ENCODE results near the gene COL9A2. TPM values are rescaled to one million over a fixed set of nuclear protein-coding genes. Genes with fewer than 3 reads are reported as not detected.

The COL9A2 gene
- total and polyA plus RNA-seq, 2 donors (not counting 1 experiment from before 2014, with no cell fraction given): 14.8 to 30.6 TPM

GRCh38 chr1:40281853-40282252 is 35.2 kb downstream of the COL9A2 start:
- H3K4me1 Mint-ChIP-seq: no peaks in the 10 kb centered on the region
- no peaks in the 10 kb centered on the region for H4K20me1 ChIP-seq (ENCODE audit: control insufficient read depth, insufficient read depth, low read length, poor library complexity, severe bottlenecking)
- no peaks in the 10 kb centered on the region for H3K27me3 Mint-ChIP-seq
- H3K9ac ChIP-seq (ENCODE audit: low read length): no peak overlapping the region
- H3K36me3 ChIP-seq (replicated peaks in 1 of 2; ENCODE audit: control extremely low read depth in 1 of 2, control insufficient read depth in 1 of 2, extremely low read depth in 1 of 2, insufficient read depth in 2 of 2, low read length in 1 of 2): peaks cover 8 to 43% of the 10 kb centered on the region in 2 experiments
- no peak for TF ChIP-seq CTCF (IDR thresholded peaks at IDR 0.05)
- TF ChIP-seq EZH2 (IDR thresholded peaks at IDR 0.05; ENCODE audit: borderline replicate concordance, insufficient read depth, low read depth, low read length, poor library complexity, severe bottlenecking): no peak
- H3K79me2 ChIP-seq (ENCODE audit: control insufficient read depth, insufficient read depth, low read length): no peaks in the 10 kb centered on the region
- no peaks in the 10 kb centered on the region for H3K4me1 ChIP-seq (ENCODE audit: control insufficient read depth in 2 of 2, insufficient read depth in 2 of 2, low read length in 2 of 2)
- H3K27me3 ChIP-seq (replicated peaks in 1 of 4; ENCODE audit: control extremely low read depth in 1 of 4, control insufficient read depth in 3 of 4, insufficient read depth in 4 of 4, low read length in 3 of 4): no peaks in the 10 kb centered on the region
- no peak for ATAC-seq (ENCODE audit: low read depth)
- no peak for DNase-seq
- H3K4me2 ChIP-seq (replicated peaks; ENCODE audit: low read depth, low read length, poor library complexity, severe bottlenecking): no peak overlapping the region
- H3K9me3 ChIP-seq (ENCODE audit: control extremely low read depth in 1 of 3, control insufficient read depth in 2 of 3, insufficient read depth in 1 of 3, low read length in 2 of 3): no peaks in the 10 kb centered on the region
- no CpG with 5 or more reads among the region's 2 CpGs for WGBS (ENCODE audit: insufficient coverage)
- CTCF ChIA-PET: interaction anchor here (0.6 to 3.1 kb wide), 7 partner anchors 10 to 323 kb away, joined by 3 to 15 read pairs (median 4); no protein-coding TSS in a partner anchor
- no peak overlapping the region for H2AFZ ChIP-seq (ENCODE audit: insufficient read depth, low read depth, low read length, poor library complexity, severe bottlenecking)
- H3K27ac Mint-ChIP-seq: no peak overlapping the region
- no peak overlapping the region for H3K27ac ChIP-seq (ENCODE audit: low read length in 2 of 2)
- intact Hi-C loops (cut with micrococcal nuclease): no loop called here
- POLR2A ChIA-PET: no interaction called here
- no peak overlapping the region for H3K4me3 ChIP-seq (ENCODE audit: control extremely low read depth in 1 of 5, extremely low read depth in 1 of 5, insufficient read depth in 1 of 5, low read depth in 2 of 5, low read length in 4 of 5)
- no peak overlapping the region for H3K4me3 Mint-ChIP-seq
- H3K9me3 Mint-ChIP-seq (ENCODE audit: insufficient read depth): no peaks in the 10 kb centered on the region

- Histone ChIP-seq H3K27me3 (replicated peaks in 1 of 4; ENCODE audit: control extremely low read depth in 1 of 4, control insufficient read depth in 3 of 4, insufficient read depth in 4 of 4, low read length in 3 of 4) (no peaks in the 10 kb centered on the region), H2AFZ (ENCODE audit: insufficient read depth, low read depth, low read length, poor library complexity, severe bottlenecking) (no peak overlapping the region), H3K9ac (ENCODE audit: low read length) (no peak overlapping the region), H3K79me2 (ENCODE audit: control insufficient read depth, insufficient read depth, low read length) (peaks cover 13% of the 10 kb centered on the region), H3K9me3 (ENCODE audit: control extremely low read depth in 1 of 3, control insufficient read depth in 2 of 3, insufficient read depth in 1 of 3, low read length in 2 of 3) (no peaks in the 10 kb centered on the region), H3K36me3 (replicated peaks in 1 of 2; ENCODE audit: control extremely low read depth in 1 of 2, control insufficient read depth in 1 of 2, extremely low read depth in 1 of 2, insufficient read depth in 2 of 2, low read length in 1 of 2) (peaks cover 4 to 44% of the 10 kb centered on the region in 2 experiments), H3K4me1 (ENCODE audit: control insufficient read depth in 2 of 2, insufficient read depth in 2 of 2, low read length in 2 of 2) (no peaks in the 10 kb centered on the region), H3K4me2 (replicated peaks; ENCODE audit: low read depth, low read length, poor library complexity, severe bottlenecking) (no peak overlapping the region), H3K27ac (ENCODE audit: low read length in 2 of 2) (no peak overlapping the region), H3K4me3 (ENCODE audit: control extremely low read depth in 1 of 5, extremely low read depth in 1 of 5, insufficient read depth in 1 of 5, low read depth in 2 of 5, low read length in 4 of 5) (no peak overlapping the region), H4K20me1 (ENCODE audit: control insufficient read depth, insufficient read depth, low read length, poor library complexity, severe bottlenecking) (peaks cover 4% of the 10 kb centered on the region)
- Mint-ChIP-seq H3K27ac (no peak overlapping the region), H3K9me3 (ENCODE audit: insufficient read depth) (no peaks in the 10 kb centered on the region), H3K4me3 (no peak overlapping the region), H3K4me1 (no peaks in the 10 kb centered on the region), H3K27me3 (no peaks in the 10 kb centered on the region)
- intact Hi-C loops (cut with micrococcal nuclease): no loop called here
- POLR2A ChIA-PET: no interaction called here
- ATAC-seq (ENCODE audit: low read depth): no peak
- TF ChIP-seq CTCF (IDR thresholded peaks at IDR 0.05) (no peak), EZH2 (IDR thresholded peaks at IDR 0.05; ENCODE audit: borderline replicate concordance, insufficient read depth, low read depth, low read length, poor library complexity, severe bottlenecking) (no peak)
- DNase-seq: no peak
- CTCF ChIA-PET: no interaction called here
- 96% methylated on average over 2 of the region's 3 CpGs for whole genome bisulfite sequencing (ENCODE audit: insufficient coverage)
Measured at GRCh38 chr1:40276122-40276521, 41.0 kb downstream of the COL9A2 start.
